SK-N-SH treated with all-trans-retinoic acid at 6 μM for 48 hours (cell line): Measurements from ENCODE around the gene CWC27.

ENCODE experiments used
- ATAC-seq: fragments of 200-7000 bp; cut with Tn5 transposase; 3 replicates; pipeline ENCODE4 v1.9.1; 2020; ENCODE audit warnings: mild to moderate bottlenecking, moderate library complexity
- ARNTL ChIP-seq: fragments of 450-650 bp; formaldehyde crosslinking; IDR thresholded peaks from 2 replicates; pipeline ENCODE4 v1.5.0; 2020; ENCODE audit warnings: low read depth, mild to moderate bottlenecking, moderate library complexity, borderline replicate concordance
- BACH2 ChIP-seq: fragments of 250-450 bp; sonication (Bioruptor Pico); IDR thresholded peaks from 2 replicates; pipeline ENCODE4 v1.9.0; 2021; ENCODE audit warnings: mild to moderate bottlenecking, borderline replicate concordance
- ESRRG ChIP-seq: fragments of 250-450 bp; sonication (Bioruptor Pico); IDR thresholded peaks from 2 replicates; pipeline ENCODE4 v1.6.1; 2021; ENCODE audit warnings: mild to moderate bottlenecking
- ISL1 ChIP-seq: fragments of 250-450 bp; sonication (Bioruptor Pico); IDR thresholded peaks from 2 replicates; pipeline ENCODE4 v2.1.2; 2022; ENCODE audit warnings: mild to moderate bottlenecking, moderate library complexity
- OSR1 ChIP-seq: fragments of 250-450 bp; sonication (Bioruptor Pico); IDR thresholded peaks from 2 replicates; pipeline ENCODE4 v1.8.0; 2022; ENCODE audit warnings: moderate library complexity, mild to moderate bottlenecking, inconsistent platforms
- PPARA ChIP-seq: fragments of 250-450 bp; sonication (Bioruptor Pico); IDR thresholded peaks from 2 replicates; pipeline ENCODE4 v1.5.0; 2020; ENCODE audit warnings: mild to moderate bottlenecking, borderline replicate concordance
- SNAI2 ChIP-seq: fragments of 250-450 bp; sonication (Bioruptor Pico); IDR thresholded peaks from 2 replicates; pipeline ENCODE4 v1.5.0; 2020; ENCODE audit warnings: mild to moderate bottlenecking, moderate library complexity
- TCF4 ChIP-seq: fragments of 250-450 bp; sonication (Bioruptor Pico); IDR thresholded peaks from 2 replicates; pipeline ENCODE4 v1.8.0; 2021; ENCODE audit warnings: mild to moderate bottlenecking, moderate library complexity, borderline replicate concordance
- TOX ChIP-seq: fragments of 250-450 bp; sonication (Bioruptor Pico); IDR thresholded peaks from 2 replicates; pipeline ENCODE4 v1.8.0; 2021; ENCODE audit warnings: mild to moderate bottlenecking, moderate library complexity, borderline replicate concordance
- ZC3H10 ChIP-seq: fragments of 250-450 bp; sonication (Bioruptor Pico); IDR thresholded peaks from 2 replicates; pipeline ENCODE4 v1.5.1; 2021; ENCODE audit warnings: mild to moderate bottlenecking, moderate library complexity
- ZFP3 ChIP-seq: fragments of 250-450 bp; sonication (Bioruptor Pico); IDR thresholded peaks from 2 replicates; pipeline ENCODE4 v1.5.0; 2020; ENCODE audit warnings: mild to moderate bottlenecking, moderate library complexity
- ZNF565 ChIP-seq: fragments of 450-650 bp; formaldehyde crosslinking; conservative IDR thresholded peaks from 2 replicates; pipeline ENCODE4 v1.5.0; 2020; ENCODE audit warnings: low read depth, mild to moderate bottlenecking, moderate library complexity
- ZNF70 ChIP-seq: fragments of 450-650 bp; formaldehyde crosslinking; IDR thresholded peaks from 2 replicates; pipeline ENCODE4 v1.5.0; 2020; ENCODE audit warnings: mild to moderate bottlenecking, moderate library complexity
- ZNF8 ChIP-seq: fragments of 450-650 bp; formaldehyde crosslinking; IDR thresholded peaks from 2 replicates; pipeline ENCODE4 v1.5.0; 2020; ENCODE audit warnings: mild to moderate bottlenecking, moderate library complexity
- TF ChIP-seq, protein P1 (sequence below): fragments of 250-450 bp; sonication (Bioruptor Pico); IDR thresholded peaks from 2 replicates; pipeline ENCODE4 v1.5.0; 2020; ENCODE audit warnings: mild to moderate bottlenecking, moderate library complexity
- TF ChIP-seq, protein P2 (sequence below): fragments of 250-450 bp; sonication (Bioruptor Pico); IDR thresholded peaks from 2 replicates; pipeline ENCODE4 v1.8.0; 2021; ENCODE audit warnings: low read depth, mild to moderate bottlenecking, moderate library complexity, borderline replicate concordance
- TF ChIP-seq, protein P3 (sequence below): fragments of 250-450 bp; sonication (Bioruptor Pico); IDR thresholded peaks from 2 replicates; pipeline ENCODE4 v1.5.1; 2021; ENCODE audit warnings: mild to moderate bottlenecking, moderate library complexity
- TF ChIP-seq, protein P4 (sequence below): fragments of 250-450 bp; sonication (Bioruptor Pico); IDR thresholded peaks from 2 replicates; pipeline ENCODE4 v1.8.0; 2020; ENCODE audit warnings: mild to moderate bottlenecking, moderate library complexity, borderline replicate concordance

The CWC27 gene

DNA sequence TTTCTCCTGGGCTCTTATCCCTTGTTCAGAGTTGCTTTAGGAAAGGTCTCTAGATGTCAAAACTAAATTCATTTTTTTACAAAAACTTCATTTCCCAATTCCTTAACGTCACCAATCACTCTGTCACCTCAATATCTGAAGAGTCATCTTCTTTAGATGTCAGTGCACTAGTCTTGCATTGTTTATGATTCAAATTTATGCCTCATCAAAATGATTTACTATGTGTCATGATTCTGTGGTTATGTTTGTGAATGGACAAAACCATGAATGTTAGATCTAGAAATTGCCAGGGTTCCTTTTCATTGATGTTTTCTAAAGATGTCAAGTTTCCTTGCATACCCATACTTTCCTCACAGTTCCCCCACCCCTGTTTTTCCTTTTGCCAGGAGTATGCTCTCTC, 21.5 kb downstream of the CWC27 start:
- ATAC-seq: no peak
- TF ChIP-seq BACH2 (CRISPR knock-in tag): no peak
- TF ChIP-seq, protein P1, sequence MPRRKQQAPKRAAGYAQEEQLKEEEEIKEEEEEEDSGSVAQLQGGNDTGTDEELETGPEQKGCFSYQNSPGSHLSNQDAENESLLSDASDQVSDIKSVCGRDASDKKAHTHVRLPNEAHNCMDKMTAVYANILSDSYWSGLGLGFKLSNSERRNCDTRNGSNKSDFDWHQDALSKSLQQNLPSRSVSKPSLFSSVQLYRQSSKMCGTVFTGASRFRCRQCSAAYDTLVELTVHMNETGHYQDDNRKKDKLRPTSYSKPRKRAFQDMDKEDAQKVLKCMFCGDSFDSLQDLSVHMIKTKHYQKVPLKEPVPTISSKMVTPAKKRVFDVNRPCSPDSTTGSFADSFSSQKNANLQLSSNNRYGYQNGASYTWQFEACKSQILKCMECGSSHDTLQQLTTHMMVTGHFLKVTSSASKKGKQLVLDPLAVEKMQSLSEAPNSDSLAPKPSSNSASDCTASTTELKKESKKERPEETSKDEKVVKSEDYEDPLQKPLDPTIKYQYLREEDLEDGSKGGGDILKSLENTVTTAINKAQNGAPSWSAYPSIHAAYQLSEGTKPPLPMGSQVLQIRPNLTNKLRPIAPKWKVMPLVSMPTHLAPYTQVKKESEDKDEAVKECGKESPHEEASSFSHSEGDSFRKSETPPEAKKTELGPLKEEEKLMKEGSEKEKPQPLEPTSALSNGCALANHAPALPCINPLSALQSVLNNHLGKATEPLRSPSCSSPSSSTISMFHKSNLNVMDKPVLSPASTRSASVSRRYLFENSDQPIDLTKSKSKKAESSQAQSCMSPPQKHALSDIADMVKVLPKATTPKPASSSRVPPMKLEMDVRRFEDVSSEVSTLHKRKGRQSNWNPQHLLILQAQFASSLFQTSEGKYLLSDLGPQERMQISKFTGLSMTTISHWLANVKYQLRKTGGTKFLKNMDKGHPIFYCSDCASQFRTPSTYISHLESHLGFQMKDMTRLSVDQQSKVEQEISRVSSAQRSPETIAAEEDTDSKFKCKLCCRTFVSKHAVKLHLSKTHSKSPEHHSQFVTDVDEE (CRISPR knock-in tag): no peak
- TF ChIP-seq, protein P2, sequence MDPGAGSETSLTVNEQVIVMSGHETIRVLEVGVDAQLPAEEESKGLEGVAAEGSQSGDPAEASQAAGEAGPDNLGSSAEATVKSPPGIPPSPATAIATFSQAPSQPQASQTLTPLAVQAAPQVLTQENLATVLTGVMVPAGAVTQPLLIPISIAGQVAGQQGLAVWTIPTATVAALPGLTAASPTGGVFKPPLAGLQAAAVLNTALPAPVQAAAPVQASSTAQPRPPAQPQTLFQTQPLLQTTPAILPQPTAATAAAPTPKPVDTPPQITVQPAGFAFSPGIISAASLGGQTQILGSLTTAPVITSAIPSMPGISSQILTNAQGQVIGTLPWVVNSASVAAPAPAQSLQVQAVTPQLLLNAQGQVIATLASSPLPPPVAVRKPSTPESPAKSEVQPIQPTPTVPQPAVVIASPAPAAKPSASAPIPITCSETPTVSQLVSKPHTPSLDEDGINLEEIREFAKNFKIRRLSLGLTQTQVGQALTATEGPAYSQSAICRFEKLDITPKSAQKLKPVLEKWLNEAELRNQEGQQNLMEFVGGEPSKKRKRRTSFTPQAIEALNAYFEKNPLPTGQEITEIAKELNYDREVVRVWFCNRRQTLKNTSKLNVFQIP (CRISPR knock-in tag): no peak
- no peak for TF ChIP-seq SNAI2 (CRISPR knock-in tag)
- TF ChIP-seq, protein P3, sequence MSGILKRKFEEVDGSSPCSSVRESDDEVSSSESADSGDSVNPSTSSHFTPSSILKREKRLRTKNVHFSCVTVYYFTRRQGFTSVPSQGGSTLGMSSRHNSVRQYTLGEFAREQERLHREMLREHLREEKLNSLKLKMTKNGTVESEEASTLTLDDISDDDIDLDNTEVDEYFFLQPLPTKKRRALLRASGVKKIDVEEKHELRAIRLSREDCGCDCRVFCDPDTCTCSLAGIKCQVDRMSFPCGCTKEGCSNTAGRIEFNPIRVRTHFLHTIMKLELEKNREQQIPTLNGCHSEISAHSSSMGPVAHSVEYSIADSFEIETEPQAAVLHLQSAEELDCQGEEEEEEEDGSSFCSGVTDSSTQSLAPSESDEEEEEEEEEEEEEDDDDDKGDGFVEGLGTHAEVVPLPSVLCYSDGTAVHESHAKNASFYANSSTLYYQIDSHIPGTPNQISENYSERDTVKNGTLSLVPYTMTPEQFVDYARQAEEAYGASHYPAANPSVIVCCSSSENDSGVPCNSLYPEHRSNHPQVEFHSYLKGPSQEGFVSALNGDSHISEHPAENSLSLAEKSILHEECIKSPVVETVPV: no peak
- no peak for TF ChIP-seq ZC3H10
- TF ChIP-seq ISL1 (CRISPR knock-in tag): no peak
- TF ChIP-seq ZNF8 (CRISPR knock-in tag): no peak
- TF ChIP-seq, protein P4, sequence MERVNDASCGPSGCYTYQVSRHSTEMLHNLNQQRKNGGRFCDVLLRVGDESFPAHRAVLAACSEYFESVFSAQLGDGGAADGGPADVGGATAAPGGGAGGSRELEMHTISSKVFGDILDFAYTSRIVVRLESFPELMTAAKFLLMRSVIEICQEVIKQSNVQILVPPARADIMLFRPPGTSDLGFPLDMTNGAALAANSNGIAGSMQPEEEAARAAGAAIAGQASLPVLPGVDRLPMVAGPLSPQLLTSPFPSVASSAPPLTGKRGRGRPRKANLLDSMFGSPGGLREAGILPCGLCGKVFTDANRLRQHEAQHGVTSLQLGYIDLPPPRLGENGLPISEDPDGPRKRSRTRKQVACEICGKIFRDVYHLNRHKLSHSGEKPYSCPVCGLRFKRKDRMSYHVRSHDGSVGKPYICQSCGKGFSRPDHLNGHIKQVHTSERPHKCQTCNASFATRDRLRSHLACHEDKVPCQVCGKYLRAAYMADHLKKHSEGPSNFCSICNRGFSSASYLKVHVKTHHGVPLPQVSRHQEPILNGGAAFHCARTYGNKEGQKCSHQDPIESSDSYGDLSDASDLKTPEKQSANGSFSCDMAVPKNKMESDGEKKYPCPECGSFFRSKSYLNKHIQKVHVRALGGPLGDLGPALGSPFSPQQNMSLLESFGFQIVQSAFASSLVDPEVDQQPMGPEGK (CRISPR knock-in tag): no peak
- TF ChIP-seq ZNF565: no peak
- no peak for TF ChIP-seq ZNF70 (CRISPR knock-in tag)

DNA sequence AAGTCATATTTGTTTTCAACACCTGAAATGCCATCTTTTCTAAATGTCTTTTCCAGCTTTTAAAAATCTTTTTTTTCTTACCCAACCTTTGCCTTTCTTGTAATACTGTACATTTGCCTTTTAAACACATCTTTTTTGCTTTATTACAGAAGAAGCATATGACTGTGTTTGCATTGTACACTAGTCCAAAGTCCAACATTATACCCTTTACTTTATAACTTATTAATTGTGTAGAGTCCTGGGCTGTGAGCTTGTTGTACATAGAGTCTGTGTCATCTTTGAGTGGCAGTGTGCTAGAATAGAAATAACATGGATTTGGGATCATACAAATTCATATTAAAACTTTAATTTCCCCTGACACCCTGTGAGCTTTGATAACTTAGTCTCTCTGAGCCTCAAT, 23.7 kb downstream of the CWC27 start:
- TF ChIP-seq ZNF565 (no peak), TCF4 (no peak), SNAI2 (CRISPR knock-in tag) (no peak), ZFP3 (CRISPR knock-in tag) (no peak), ARNTL (CRISPR knock-in tag) (no peak), ZNF8 (CRISPR knock-in tag) (no peak), BACH2 (CRISPR knock-in tag) (no peak), PPARA (CRISPR knock-in tag) (no peak), ZC3H10 (no peak), ESRRG (CRISPR knock-in tag) (no peak), OSR1 (CRISPR knock-in tag) (no peak), TOX (no peak), ISL1 (CRISPR knock-in tag) (no peak)
- TF ChIP-seq, protein P1 (CRISPR knock-in tag): no peak
- TF ChIP-seq, protein P4 (CRISPR knock-in tag): no peak
- TF ChIP-seq, all 23 proteins: peak for 0
- no peak for ATAC-seq
